Mucosa of rectum (tissue), 2 donors: ENCODE measurements around the gene RNF145.

Experiments used
- H3K27ac ChIP-seq, 2 donors: one replicate each; pipeline ENCODE4 v1.7.0; 2013; ENCODE audit warnings: inconsistent platforms in 2 of 2, low read depth in 2 of 2, low read length in 2 of 2
- H3K27me3 ChIP-seq, 2 donors: one replicate each; pipeline ENCODE4 v1.7.0; 2013; ENCODE audit warnings: low read length in 2 of 2; ENCODE audit not compliant: control insufficient read depth in 2 of 2, insufficient read depth in 2 of 2
- H3K36me3 ChIP-seq, 2 donors: one replicate each; pipeline ENCODE4 v1.7.0; 2013; ENCODE audit warnings: low read length in 2 of 2; ENCODE audit not compliant: control insufficient read depth in 2 of 2, insufficient read depth in 2 of 2
- H3K4me1 ChIP-seq, 2 donors: one replicate each; pipeline ENCODE4 v1.7.0; 2013; ENCODE audit warnings: low read length in 2 of 2, mild to moderate bottlenecking in 1 of 2; ENCODE audit not compliant: control insufficient read depth in 2 of 2, insufficient read depth in 2 of 2
- H3K4me3 ChIP-seq, 2 donors: one replicate each; pipeline ENCODE4 v1.7.0; 2013; ENCODE audit warnings: low read length in 2 of 2
- H3K9ac ChIP-seq, 2 donors: one replicate each; pipeline ENCODE4 v1.7.0; 2013; ENCODE audit warnings: low read length in 2 of 2, low read depth in 1 of 2, mild to moderate bottlenecking in 1 of 2
- H3K9me3 ChIP-seq, 2 donors: one replicate each; pipeline ENCODE4 v1.7.0; 2013; ENCODE audit warnings: low read length in 2 of 2; ENCODE audit not compliant: control insufficient read depth in 2 of 2
- donor health status: healthy.
- donor health status: Normal muscosa, but diverticular disease.

RNF145 gene

GRCh38 chr5:159210210-159210661 is 883 bp upstream of the RNF145 start:
- H3K9me3 ChIP-seq = no peaks in the 10 kb centered on the region

GRCh38 chr5:159208514-159209437 is 577 bp downstream of the RNF145 start:
- H3K4me1 ChIP-seq = peaks cover 24 to 45% of the 10 kb centered on the region in 2 donors
- H3K9me3 ChIP-seq = no peaks in the 10 kb centered on the region
- no peaks in the 10 kb centered on the region for H3K36me3 ChIP-seq
- H3K4me3 ChIP-seq = peak overlapping the region; percentile 86 to 93
- peak overlapping the region; percentile 86 to 92 for H3K9ac ChIP-seq
- H3K27me3 ChIP-seq = no peaks in the 10 kb centered on the region
- H3K27ac ChIP-seq = peak overlapping the region; percentile 90 to 94

More at GRCh38 chr5:159210210-159210661, 883 bp upstream of the RNF145 start:
- H3K27ac ChIP-seq = peak overlapping the region; percentile 90 to 94
- H3K9ac ChIP-seq = no peak overlapping the region
- no peaks in the 10 kb centered on the region for H3K36me3 ChIP-seq
- H3K4me1 ChIP-seq = peaks cover 15 to 42% of the 10 kb centered on the region in 2 donors
- no peaks in the 10 kb centered on the region for H3K27me3 ChIP-seq
- peak overlapping the region; percentile 86 to 93 for H3K4me3 ChIP-seq

GRCh38 chr5:159207686-159208513 is 1.5 kb downstream of the RNF145 start:
- peak overlapping the region; percentile 86 to 93 for H3K4me3 ChIP-seq
- H3K4me1 ChIP-seq = peaks cover 25 to 45% of the 10 kb centered on the region in 2 donors
- H3K27me3 ChIP-seq = no peaks in the 10 kb centered on the region
- no peaks in the 10 kb centered on the region for H3K36me3 ChIP-seq
- peak overlapping the region; percentile 90 to 94 for H3K27ac ChIP-seq
- H3K9ac ChIP-seq = peak overlapping the region; percentile 86 to 92
- H3K9me3 ChIP-seq = no peaks in the 10 kb centered on the region

- H3K9ac ChIP-seq = peak overlapping the region; percentile 86 to 92
- peaks cover 25 to 45% of the 10 kb centered on the region in 2 donors for H3K4me1 ChIP-seq
- no peaks in the 10 kb centered on the region for H3K27me3 ChIP-seq
- H3K27ac ChIP-seq = peak overlapping the region; percentile 90 to 94
- H3K9me3 ChIP-seq = no peaks in the 10 kb centered on the region
- H3K36me3 ChIP-seq = no peaks in the 10 kb centered on the region
- H3K4me3 ChIP-seq = peak overlapping the region; percentile 86 to 93
Observed at GRCh38 chr5:159207222-159207685, 2.1 kb downstream of the RNF145 start.

- H3K4me1 ChIP-seq = peaks cover 25 to 41% of the 10 kb centered on the region in 2 donors
- no peaks in the 10 kb centered on the region for H3K36me3 ChIP-seq
- H3K9me3 ChIP-seq = no peaks in the 10 kb centered on the region
- peak overlapping the region; percentile 90 to 94 for H3K27ac ChIP-seq
- peak overlapping the region; percentile 11 to 86 for H3K4me3 ChIP-seq
- no peaks in the 10 kb centered on the region for H3K27me3 ChIP-seq
- peak overlapping the region; percentile 86 to 92 for H3K9ac ChIP-seq
Observed at GRCh38 chr5:159206818-159207217, 2.5 kb downstream of the RNF145 start.

GRCh38 chr5:159206368-159206767 is 3.0 kb downstream of the RNF145 start:
- peak overlapping the region; percentile 90 to 94 for H3K27ac ChIP-seq
- peak overlapping the region; percentile 86 to 92 for H3K9ac ChIP-seq
- H3K4me3 ChIP-seq = peak overlapping the region; percentile 11 to 86
- no peaks in the 10 kb centered on the region for H3K27me3 ChIP-seq
- no peaks in the 10 kb centered on the region for H3K36me3 ChIP-seq
- no peaks in the 10 kb centered on the region for H3K9me3 ChIP-seq
- peaks cover 21 to 36% of the 10 kb centered on the region in 2 donors for H3K4me1 ChIP-seq

GRCh38 chr5:159203351-159203750 is 6.0 kb downstream of the RNF145 start:
- Histone ChIP-seq H3K9ac (no peak overlapping the region), H3K4me1 (peaks cover 19 to 21% of the 10 kb centered on the region in 2 donors), H3K27ac (no peak overlapping the region), H3K9me3 (no peaks in the 10 kb centered on the region), H3K27me3 (no peaks in the 10 kb centered on the region), H3K4me3 (no peak overlapping the region), H3K36me3 (peaks cover 0 to 6% of the 10 kb centered on the region in 2 donors)

- peaks cover 19 to 21% of the 10 kb centered on the region in 2 donors for H3K4me1 ChIP-seq
- no peak overlapping the region for H3K27ac ChIP-seq
- no peak overlapping the region for H3K4me3 ChIP-seq
- no peaks in the 10 kb centered on the region for H3K27me3 ChIP-seq
- H3K9me3 ChIP-seq = no peaks in the 10 kb centered on the region
- no peak overlapping the region for H3K9ac ChIP-seq
- H3K36me3 ChIP-seq = peaks cover 0 to 6% of the 10 kb centered on the region in 2 donors
Observed at GRCh38 chr5:159202151-159202550, 7.2 kb downstream of the RNF145 start.

GRCh38 chr5:159199780-159200179 is 9.6 kb downstream of the RNF145 start:
- Histone ChIP-seq H3K9ac (no peak overlapping the region), H3K27ac (no peak overlapping the region), H3K27me3 (no peaks in the 10 kb centered on the region), H3K4me1 (peaks cover 0 to 10% of the 10 kb centered on the region in 2 donors), H3K4me3 (no peak overlapping the region), H3K36me3 (peaks cover 3 to 6% of the 10 kb centered on the region in 2 donors), H3K9me3 (no peaks in the 10 kb centered on the region)
